Activated CD8-positive, alpha-beta T cell treated with anti-CD3 and anti-CD28 coated beads, Interleukin-2, amount 10 ng/mL, durations not matched to agents 7 days and 5 days (primary cell): ENCODE data around the gene ARHGAP24. TPM values are rescaled to one million over a fixed set of nuclear protein-coding genes. Genes with fewer than 3 reads are reported as not detected.
"Not testable (repeated sequence)": the region's sequence is repeated elsewhere in the genome, so short reads cannot be mapped to it uniquely, and the experiment has no call there.

ENCODE experiments used
- ATAC-seq: fragments of 150-1000 bp; cut with Tn5 transposase; one replicate; pipeline ENCODE4 v1.10.0; 2021; ENCODE audit warnings: moderate library complexity
- CTCF ChIA-PET: fragments of 350-600 bp; sonication (Branson Sonifier 250); formaldehyde crosslinking; loops from one replicate; lab custom pipeline; 2021; ENCODE audit warnings: antibody characterized with exemption; lab: Charles Lee
- POLR2A ChIA-PET: fragments of 350-600 bp; sonication (Branson Sonifier 250); formaldehyde crosslinking; loops from one replicate; lab custom pipeline; 2021; ENCODE audit warnings: antibody characterized with exemption; lab: Charles Lee
- DNase-seq: peaks from one replicate; pipeline ENCODE4 v3.0.0-alpha.2; 2020
- H3K27ac Mint-ChIP-seq: one replicate; pipeline ENCODE4 v1.8.0; 2021; ENCODE audit warnings: mild to moderate bottlenecking, mixed read lengths
- H3K27me3 Mint-ChIP-seq: one replicate; pipeline ENCODE4 v1.8.0; 2021; ENCODE audit warnings: low read depth, mixed read lengths
- H3K36me3 Mint-ChIP-seq: one replicate; pipeline ENCODE4 v1.8.0; 2021; ENCODE audit warnings: low read depth, mixed read lengths
- H3K4me1 Mint-ChIP-seq: one replicate; pipeline ENCODE4 v1.8.0; 2021; ENCODE audit warnings: low read depth, mixed read lengths
- H3K4me3 Mint-ChIP-seq: one replicate; pipeline ENCODE4 v1.8.0; 2021; ENCODE audit warnings: mild to moderate bottlenecking, mixed read lengths
- H3K9me3 Mint-ChIP-seq: one replicate; pipeline ENCODE4 v1.8.0; 2022; ENCODE audit warnings: mixed read lengths; ENCODE audit not compliant: insufficient read depth
- total RNA-seq, 2 experiments: library from RNA; stranded (reverse); gene quantifications; one replicate each; pipeline ENCODE4 v1.2.3, GENCODE V29; 2021

The ARHGAP24 gene
- total RNA-seq, 2 experiments from 2014 or later: not detected

- Mint-ChIP-seq H3K9me3 (no peaks in the 10 kb centered on the region), H3K4me1 (no peaks in the 10 kb centered on the region), H3K27ac (no peak overlapping the region), H3K36me3 (no peaks in the 10 kb centered on the region), H3K4me3 (no peak overlapping the region), H3K27me3 (no peaks in the 10 kb centered on the region)
- CTCF ChIA-PET: no interaction called here
- DNase-seq (no peak), ATAC-seq (no peak)
- POLR2A ChIA-PET: no interaction called here
These were observed 526.6 kb downstream of the ARHGAP24 start for GRCh38 chr4:86001591-86001990.

GRCh38 chr4:86004030-86004429, 529.1 kb downstream of the ARHGAP24 start:
- CTCF ChIA-PET: no interaction called here

GRCh38 chr4:86006057-86006456, 531.1 kb downstream of the ARHGAP24 start:
- POLR2A ChIA-PET: no interaction called here
- no peak for ATAC-seq
- no peaks in the 10 kb centered on the region for H3K27me3 Mint-ChIP-seq
- no peak overlapping the region for H3K27ac Mint-ChIP-seq
- CTCF ChIA-PET: no interaction called here
- no peaks in the 10 kb centered on the region for H3K9me3 Mint-ChIP-seq
- no peak overlapping the region for H3K4me3 Mint-ChIP-seq
- H3K36me3 Mint-ChIP-seq: no peaks in the 10 kb centered on the region
- no peak for DNase-seq
- H3K4me1 Mint-ChIP-seq: no peaks in the 10 kb centered on the region

More at GRCh38 chr4:86004030-86004429, 529.1 kb downstream of the ARHGAP24 start:
- no peak for DNase-seq
- POLR2A ChIA-PET: no interaction called here
- no peak overlapping the region for H3K27ac Mint-ChIP-seq
- ATAC-seq: no peak
- no peaks in the 10 kb centered on the region for H3K9me3 Mint-ChIP-seq
- H3K4me1 Mint-ChIP-seq: no peaks in the 10 kb centered on the region
- no peaks in the 10 kb centered on the region for H3K36me3 Mint-ChIP-seq
- H3K27me3 Mint-ChIP-seq: no peaks in the 10 kb centered on the region
- H3K4me3 Mint-ChIP-seq: no peak overlapping the region

- ChIA-PET CTCF (no interaction called here), POLR2A (no interaction called here)
- Mint-ChIP-seq H3K27ac (no peak overlapping the region), H3K4me1 (no peaks in the 10 kb centered on the region), H3K4me3 (no peak overlapping the region), H3K27me3 (no peaks in the 10 kb centered on the region), H3K36me3 (no peaks in the 10 kb centered on the region), H3K9me3 (no peaks in the 10 kb centered on the region)
- no peak for ATAC-seq
- no peak for DNase-seq
These were observed 532.1 kb downstream of the ARHGAP24 start for GRCh38 chr4:86007042-86007441.

GRCh38 chr4:86011117-86011516, 536.2 kb downstream of the ARHGAP24 start:
- H3K4me1 Mint-ChIP-seq: no peaks in the 10 kb centered on the region
- H3K9me3 Mint-ChIP-seq: no peaks in the 10 kb centered on the region
- ChIA-PET CTCF (no interaction called here), POLR2A (no interaction called here)
- no peak for DNase-seq
- no peaks in the 10 kb centered on the region for H3K36me3 Mint-ChIP-seq
- no peak overlapping the region for H3K4me3 Mint-ChIP-seq
- H3K27me3 Mint-ChIP-seq: no peaks in the 10 kb centered on the region
- no peak for ATAC-seq
- H3K27ac Mint-ChIP-seq: no peak overlapping the region

- Mint-ChIP-seq H3K4me3 (no peak overlapping the region), H3K27me3 (no peaks in the 10 kb centered on the region), H3K36me3 (no peaks in the 10 kb centered on the region), H3K27ac (no peak overlapping the region), H3K4me1 (no peaks in the 10 kb centered on the region), H3K9me3 (no peaks in the 10 kb centered on the region)
- CTCF ChIA-PET: no interaction called here
- DNase-seq (no peak), ATAC-seq (no peak)
- POLR2A ChIA-PET: no interaction called here
These were observed 538.7 kb downstream of the ARHGAP24 start for GRCh38 chr4:86013621-86014020.

- Mint-ChIP-seq H3K9me3 (no peaks in the 10 kb centered on the region), H3K36me3 (no peaks in the 10 kb centered on the region), H3K4me1 (no peaks in the 10 kb centered on the region), H3K27ac (no peak overlapping the region), H3K27me3 (no peaks in the 10 kb centered on the region), H3K4me3 (no peak overlapping the region)
- POLR2A ChIA-PET: no interaction called here
- ATAC-seq (no peak), DNase-seq (no peak)
- CTCF ChIA-PET: no interaction called here
These were observed 539.6 kb downstream of the ARHGAP24 start for GRCh38 chr4:86014599-86014998.

- CTCF ChIA-PET: no interaction called here
- Mint-ChIP-seq H3K4me1 (no peaks in the 10 kb centered on the region), H3K27ac (no peak overlapping the region), H3K27me3 (no peaks in the 10 kb centered on the region), H3K36me3 (no peaks in the 10 kb centered on the region), H3K4me3 (no peak overlapping the region), H3K9me3 (no peaks in the 10 kb centered on the region)
- no peak for DNase-seq
- no peak for ATAC-seq
- POLR2A ChIA-PET: no interaction called here
These were observed 540.7 kb downstream of the ARHGAP24 start for GRCh38 chr4:86015412-86016350.

GRCh38 chr4:86019362-86019761, 544.4 kb downstream of the ARHGAP24 start:
- no peak for ATAC-seq

GRCh38 chr4:86019906-86020305, 545.0 kb downstream of the ARHGAP24 start:
- H3K4me1 Mint-ChIP-seq: no peaks in the 10 kb centered on the region
- H3K4me3 Mint-ChIP-seq: no peak overlapping the region
- CTCF ChIA-PET: no interaction called here
- H3K36me3 Mint-ChIP-seq: no peaks in the 10 kb centered on the region
- POLR2A ChIA-PET: no interaction called here
- DNase-seq: no peak
- no peaks in the 10 kb centered on the region for H3K27me3 Mint-ChIP-seq
- no peak for ATAC-seq
- no peaks in the 10 kb centered on the region for H3K9me3 Mint-ChIP-seq
- no peak overlapping the region for H3K27ac Mint-ChIP-seq

More at GRCh38 chr4:86019362-86019761, 544.4 kb downstream of the ARHGAP24 start:
- no peak overlapping the region for H3K4me3 Mint-ChIP-seq
- POLR2A ChIA-PET: no interaction called here
- no peaks in the 10 kb centered on the region for H3K4me1 Mint-ChIP-seq
- CTCF ChIA-PET: no interaction called here
- no peaks in the 10 kb centered on the region for H3K9me3 Mint-ChIP-seq
- DNase-seq: no peak
- no peak overlapping the region for H3K27ac Mint-ChIP-seq
- no peaks in the 10 kb centered on the region for H3K36me3 Mint-ChIP-seq
- no peaks in the 10 kb centered on the region for H3K27me3 Mint-ChIP-seq

- POLR2A ChIA-PET, DNase-seq, H3K27ac Mint-ChIP-seq, ATAC-seq, H3K36me3 Mint-ChIP-seq, H3K9me3 Mint-ChIP-seq, H3K27me3 Mint-ChIP-seq, CTCF ChIA-PET, H3K4me3 Mint-ChIP-seq, H3K4me1 Mint-ChIP-seq: not testable (repeated sequence)
These were observed 546.7 kb downstream of the ARHGAP24 start for GRCh38 chr4:86021671-86022070.

GRCh38 chr4:86026720-86027119, 551.8 kb downstream of the ARHGAP24 start:
- H3K27me3 Mint-ChIP-seq: no peaks in the 10 kb centered on the region
- H3K36me3 Mint-ChIP-seq: no peaks in the 10 kb centered on the region
- H3K4me1 Mint-ChIP-seq: no peaks in the 10 kb centered on the region
- H3K4me3 Mint-ChIP-seq: no peak overlapping the region
- H3K9me3 Mint-ChIP-seq: no peaks in the 10 kb centered on the region
- CTCF ChIA-PET: no interaction called here
- no peak for DNase-seq
- POLR2A ChIA-PET: no interaction called here
- H3K27ac Mint-ChIP-seq: no peak overlapping the region
- ATAC-seq: no peak
